Measurements from ENCODE around the gene CAMSAP1. TPM values are rescaled to one million over a fixed set of nuclear protein-coding genes. Genes with fewer than 3 reads are reported as not detected.

CAMSAP1 gene
- total RNA-seq: 16.1 and 16.7 TPM in 2 replicates

GRCh38 chr9:135907431-135908092 lies at the start of gene CAMSAP1:
CAMSAP1 (minus strand) TSS chr9:135907546; CDS start chr9:135907159, 387 bp downstream.

Other genes with a start within 250 kb of the CAMSAP1 start
- gene LCN9, start 244.2 kb downstream of the CAMSAP1 start, total RNA-seq: not detected in 2 replicates
- not detected in 2 replicates for gene SOHLH1, start 208.1 kb downstream of the CAMSAP1 start, total RNA-seq
- not detected in 2 replicates for gene KCNT1, start 205.4 kb downstream of the CAMSAP1 start, total RNA-seq
- gene UBAC1, start 53.8 kb upstream of the CAMSAP1 start, total RNA-seq: 36.9 and 44.5 TPM in 2 replicates
- gene NACC2, start 187.7 kb upstream of the CAMSAP1 start, total RNA-seq: 23.6 and 25.1 TPM in 2 replicates
- 42.5 and 60.5 TPM in 2 replicates for gene TMEM250, start 211.3 kb upstream of the CAMSAP1 start, total RNA-seq